CD4-positive, CD25-positive, alpha-beta regulatory T cell (primary cell): Measurements from ENCODE around the gene C1QL1. TPM values are rescaled to one million over a fixed set of nuclear protein-coding genes. Genes with fewer than 3 reads are reported as not detected.

ENCODE experiments used
- ATAC-seq, 2 donors: fragments of 150-1000 bp; cut with Tn5 transposase; one replicate each; pipeline ENCODE4 v1.10.0; 2021; ENCODE audit warnings: low read depth in 2 of 2, moderate number of reproducible peaks in 2 of 2, moderate library complexity in 1 of 2
- DNase-seq, 3 donors: peaks; one replicate each; pipeline versions ENCODE4 v3.0.0 to v3.0.0-alpha.2; 2012 to 2022; ENCODE audit warnings: mixed read lengths in 1 of 3
- H3K27ac ChIP-seq: one replicate; pipeline ENCODE4 v1.7.0; 2013; ENCODE audit warnings: mild to moderate bottlenecking, low read length; ENCODE audit not compliant: insufficient read depth, poor library complexity, severe bottlenecking
- H3K27me3 ChIP-seq: one replicate; pipeline ENCODE4 v1.7.0; 2013; ENCODE audit warnings: low read length; ENCODE audit not compliant: control insufficient read depth, insufficient read depth
- H3K36me3 ChIP-seq: one replicate; pipeline ENCODE4 v1.7.0; 2013; ENCODE audit warnings: mild to moderate bottlenecking, low read length, moderate library complexity; ENCODE audit not compliant: control insufficient read depth, insufficient read depth
- H3K4me1 ChIP-seq: 2 replicates; pipeline ENCODE4 v1.7.0; 2013; ENCODE audit warnings: mild to moderate bottlenecking, low read length; ENCODE audit not compliant: insufficient read depth, control insufficient read depth, poor library complexity, severe bottlenecking
- H3K4me3 ChIP-seq: one replicate; pipeline ENCODE4 v1.7.0; 2013; ENCODE audit warnings: low read depth, mild to moderate bottlenecking, low read length, moderate library complexity
- H3K9me3 ChIP-seq, 2 experiments: 1 replicate in 1 of 2; 2 replicates in 1 of 2; pipeline ENCODE4 v1.7.0; 2013; ENCODE audit warnings: low read length in 2 of 2, mild to moderate bottlenecking in 1 of 2, moderate library complexity in 1 of 2; ENCODE audit not compliant: control insufficient read depth in 2 of 2
- H3K27ac Mint-ChIP-seq, 3 donors: one replicate each; pipeline ENCODE4 v1.8.0; 2020 to 2022; ENCODE audit warnings: mild to moderate bottlenecking in 3 of 3, mixed read lengths in 3 of 3, moderate library complexity in 2 of 3
- H3K27me3 Mint-ChIP-seq: one replicate; pipeline ENCODE4 v1.8.0; 2022; ENCODE audit warnings: mild to moderate bottlenecking, mixed read lengths
- H3K36me3 Mint-ChIP-seq: one replicate; pipeline ENCODE4 v1.8.0; 2020; ENCODE audit warnings: mixed read lengths
- H3K4me1 Mint-ChIP-seq, 4 donors: one replicate each; pipeline ENCODE4 v1.8.0; 2020 to 2022; ENCODE audit warnings: mixed read lengths in 4 of 4, mild to moderate bottlenecking in 1 of 4
- H3K4me3 Mint-ChIP-seq, 4 donors: one replicate each; pipeline ENCODE4 v1.8.0; 2020 to 2022; ENCODE audit warnings: mild to moderate bottlenecking in 4 of 4, mixed read lengths in 4 of 4, moderate library complexity in 3 of 4
- H3K9me3 Mint-ChIP-seq, 7 donors: one replicate each; pipeline ENCODE4 v1.8.0; 2020 to 2022; ENCODE audit warnings: mixed read lengths in 7 of 7, mild to moderate bottlenecking in 3 of 7, moderate library complexity in 2 of 7
- polyA plus RNA-seq, 4 donors: library from polyadenylated mRNA; unstranded; fragments of 300-500 nt; fragmentation: Illumina TruSeq; gene quantifications; one replicate each; pipeline ENCODE4 v1.2.3, GENCODE V29; 2021
- total RNA-seq: library from RNA; stranded (reverse); gene quantifications from one replicate; pipeline ENCODE4 v1.2.3, GENCODE V29; 2022

The C1QL1 gene
- total and polyA plus RNA-seq, 5 donors from 2014 or later, result not detected

GRCh38 chr17:44972953-44973352 lies 4.8 kb upstream of the C1QL1 start:
- DNase-seq (no peak), ATAC-seq (no peak)
- Mint-ChIP-seq H3K27ac (no peak overlapping the region), H3K4me3 (peak overlapping the region in 1 of 4 donors; percentile 31), H3K4me1 (peaks cover 0 to 29% (median 13%) of the 10 kb centered on the region in 4 donors), H3K27me3 (peaks cover 69% of the 10 kb centered on the region), H3K9me3 (peaks cover 0 to 2% (median 0%) of the 10 kb centered on the region in 7 donors), H3K36me3 (no peaks in the 10 kb centered on the region)
- H3K9me3 ChIP-seq, result no peaks in the 10 kb centered on the region
- H3K27me3 ChIP-seq, result peaks cover 3% of the 10 kb centered on the region
- no peaks in the 10 kb centered on the region for H3K36me3 ChIP-seq
- H3K4me1 ChIP-seq, result peaks cover 23% of the 10 kb centered on the region
- H3K4me3 ChIP-seq, result no peak overlapping the region
- H3K27ac ChIP-seq, result no peak overlapping the region

- peak in 1 of 3 donors; percentile 67 for DNase-seq
Observed at GRCh38 chr17:44971776-44972483, 3.8 kb upstream of the C1QL1 start.

DNA sequence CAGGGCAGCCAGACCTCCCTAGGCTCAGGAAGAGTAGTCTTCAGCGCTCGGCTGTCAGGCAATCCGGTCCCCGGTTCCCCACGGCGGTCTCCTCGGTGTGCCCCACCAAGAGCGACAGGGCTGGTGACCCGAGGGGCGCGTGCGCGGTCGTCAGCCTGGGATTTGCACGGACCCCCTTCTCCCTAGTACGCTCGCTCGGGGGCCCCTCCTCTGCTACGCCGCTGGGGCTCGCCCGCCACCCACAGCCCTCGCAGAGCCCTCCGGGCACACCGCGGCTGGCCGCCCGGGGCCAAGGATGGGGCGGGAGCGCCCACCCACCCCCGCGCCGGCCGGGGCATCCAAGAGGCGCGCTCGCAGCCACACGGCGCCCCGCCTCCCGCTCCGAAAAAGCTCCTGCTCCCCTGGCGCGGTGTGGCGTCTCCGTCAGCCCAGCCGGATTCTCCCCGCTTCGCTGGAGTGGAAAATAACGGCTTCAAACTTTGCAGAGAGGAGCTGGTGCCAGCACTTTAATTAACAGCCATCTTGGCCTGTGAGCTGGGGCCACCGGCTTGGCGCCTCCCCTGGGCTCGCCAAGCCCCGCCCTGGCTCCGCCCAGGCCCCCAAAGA lies 2.1 kb upstream of the C1QL1 start:
- ATAC-seq, result no peak

More at GRCh38 chr17:44971776-44972483, 3.8 kb upstream of the C1QL1 start:
- H3K4me3 Mint-ChIP-seq, result peak overlapping the region in 1 of 4 donors; percentile 20
- peaks cover 0 to 2% (median 0%) of the 10 kb centered on the region in 7 donors for H3K9me3 Mint-ChIP-seq
- Histone ChIP-seq H3K4me3 (no peak overlapping the region), H3K9me3 (no peaks in the 10 kb centered on the region), H3K27ac (no peak overlapping the region), H3K27me3 (peaks cover 3% of the 10 kb centered on the region), H3K4me1 (peaks cover 33% of the 10 kb centered on the region), H3K36me3 (no peaks in the 10 kb centered on the region)
- peaks cover 0 to 34% (median 14%) of the 10 kb centered on the region in 4 donors for H3K4me1 Mint-ChIP-seq
- no peaks in the 10 kb centered on the region for H3K36me3 Mint-ChIP-seq
- H3K27me3 Mint-ChIP-seq, result peaks cover 68% of the 10 kb centered on the region
- peak overlapping the region in 1 of 3 donors; percentile 55 for H3K27ac Mint-ChIP-seq
- ATAC-seq, result peak; percentile 28 to 41

DNA sequence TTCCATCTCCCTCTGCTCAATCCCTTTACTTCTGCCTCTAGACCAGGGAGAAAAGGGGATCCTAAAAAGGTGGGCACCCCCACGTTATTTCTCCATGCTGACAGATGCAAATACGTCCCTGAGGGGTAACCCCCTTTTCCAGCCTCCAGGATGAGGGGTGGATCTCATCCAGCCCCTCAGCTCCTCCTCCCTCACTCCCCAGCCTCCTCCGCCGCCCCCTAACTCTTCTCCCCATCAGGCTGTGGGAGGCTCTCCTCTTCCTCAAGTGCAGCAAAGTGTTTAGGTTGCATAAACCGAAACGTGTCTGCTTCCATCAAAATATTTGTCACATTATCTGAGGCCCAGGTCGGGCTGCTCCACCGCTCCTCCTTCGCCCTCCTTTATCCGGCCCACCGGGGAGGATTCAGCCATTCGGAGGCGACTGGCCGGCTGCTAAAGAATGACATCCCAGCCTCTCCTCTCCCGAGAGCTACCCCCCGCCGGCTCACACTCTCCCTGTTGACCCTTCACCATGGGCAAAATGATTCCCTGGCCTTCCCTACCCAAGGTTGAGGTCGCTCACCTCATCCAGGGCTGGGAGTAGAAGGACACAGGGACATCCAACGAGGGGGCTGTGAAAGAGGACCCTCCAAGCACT lies 1.2 kb upstream of the C1QL1 start:
- H3K36me3 Mint-ChIP-seq, result no peaks in the 10 kb centered on the region
- H3K27ac Mint-ChIP-seq, result peak overlapping the region in 1 of 3 donors; percentile 65
- Histone ChIP-seq H3K4me3 (peak overlapping the region; percentile 37), H3K4me1 (peaks cover 36% of the 10 kb centered on the region), H3K36me3 (no peaks in the 10 kb centered on the region), H3K27me3 (peaks cover 16% of the 10 kb centered on the region), H3K9me3 (no peaks in the 10 kb centered on the region), H3K27ac (no peak overlapping the region)
- DNase-seq (no peak), ATAC-seq (no peak)
- peak overlapping the region; percentile 71 to 93 (median 79) for H3K4me3 Mint-ChIP-seq
- H3K27me3 Mint-ChIP-seq, result peaks cover 80% of the 10 kb centered on the region
- H3K9me3 Mint-ChIP-seq, result peaks cover 0 to 2% (median 0%) of the 10 kb centered on the region in 7 donors
- peaks cover 0 to 46% (median 18%) of the 10 kb centered on the region in 4 donors for H3K4me1 Mint-ChIP-seq

More for the DNA sequence above, 2.1 kb upstream of the C1QL1 start:
- Histone ChIP-seq H3K27me3 (peaks cover 13% of the 10 kb centered on the region), H3K27ac (no peak overlapping the region), H3K9me3 (no peaks in the 10 kb centered on the region), H3K36me3 (no peaks in the 10 kb centered on the region), H3K4me1 (peaks cover 36% of the 10 kb centered on the region), H3K4me3 (no peak overlapping the region)
- peaks cover 0 to 46% (median 16%) of the 10 kb centered on the region in 4 donors for H3K4me1 Mint-ChIP-seq
- peaks cover 0 to 2% (median 0%) of the 10 kb centered on the region in 7 donors for H3K9me3 Mint-ChIP-seq
- no peak for DNase-seq
- peaks cover 76% of the 10 kb centered on the region for H3K27me3 Mint-ChIP-seq
- no peak overlapping the region for H3K27ac Mint-ChIP-seq
- no peaks in the 10 kb centered on the region for H3K36me3 Mint-ChIP-seq
- H3K4me3 Mint-ChIP-seq, result peak overlapping the region; percentile 71 to 78 (median 72)

GRCh38 chr17:44967907-44968224 lies 237 bp downstream of the C1QL1 start:
- Mint-ChIP-seq H3K4me3 (peak overlapping the region in 1 of 4 donors; percentile 71), H3K36me3 (no peaks in the 10 kb centered on the region), H3K4me1 (peaks cover 0 to 46% (median 18%) of the 10 kb centered on the region in 4 donors), H3K27ac (no peak overlapping the region), H3K27me3 (peaks cover 86% of the 10 kb centered on the region), H3K9me3 (peaks cover 0 to 4% (median 0%) of the 10 kb centered on the region in 7 donors)
- peak in 1 of 2 donors; percentile 3 for ATAC-seq
- Histone ChIP-seq H3K9me3 (no peaks in the 10 kb centered on the region), H3K4me3 (no peak overlapping the region), H3K27ac (no peak overlapping the region), H3K27me3 (peaks cover 20% of the 10 kb centered on the region), H3K4me1 (peaks cover 36% of the 10 kb centered on the region), H3K36me3 (no peaks in the 10 kb centered on the region)
- DNase-seq, result no peak

GRCh38 chr17:44967026-44967906 lies 837 bp downstream of the C1QL1 start:
- no peak overlapping the region for H3K4me3 ChIP-seq
- no peaks in the 10 kb centered on the region for H3K36me3 Mint-ChIP-seq
- peaks cover 0 to 4% (median 0%) of the 10 kb centered on the region in 7 donors for H3K9me3 Mint-ChIP-seq
- no peaks in the 10 kb centered on the region for H3K9me3 ChIP-seq
- no peak overlapping the region for H3K27ac Mint-ChIP-seq
- no peak overlapping the region for H3K27ac ChIP-seq
- H3K27me3 Mint-ChIP-seq, result peaks cover 87% of the 10 kb centered on the region
- H3K4me3 Mint-ChIP-seq, result peak overlapping the region; percentile 26 to 76 (median 64)
- H3K4me1 Mint-ChIP-seq, result peaks cover 0 to 43% (median 17%) of the 10 kb centered on the region in 4 donors
- H3K27me3 ChIP-seq, result peaks cover 21% of the 10 kb centered on the region
- H3K36me3 ChIP-seq, result no peaks in the 10 kb centered on the region
- no peak for ATAC-seq
- no peak for DNase-seq
- H3K4me1 ChIP-seq, result peaks cover 36% of the 10 kb centered on the region
